HK-2 (cell line): ENCODE data around the gene NBAS.
"Not testable (repeated sequence)": the region's sequence is repeated elsewhere in the genome, so short reads cannot be mapped to it uniquely, and the experiment has no call there.

Source experiments
- DNase-seq: peaks from one replicate; pipeline ENCODE4 v3.0.0-alpha.2; 2018; ENCODE audit not compliant: unreplicated experiment

Gene NBAS

DNA sequence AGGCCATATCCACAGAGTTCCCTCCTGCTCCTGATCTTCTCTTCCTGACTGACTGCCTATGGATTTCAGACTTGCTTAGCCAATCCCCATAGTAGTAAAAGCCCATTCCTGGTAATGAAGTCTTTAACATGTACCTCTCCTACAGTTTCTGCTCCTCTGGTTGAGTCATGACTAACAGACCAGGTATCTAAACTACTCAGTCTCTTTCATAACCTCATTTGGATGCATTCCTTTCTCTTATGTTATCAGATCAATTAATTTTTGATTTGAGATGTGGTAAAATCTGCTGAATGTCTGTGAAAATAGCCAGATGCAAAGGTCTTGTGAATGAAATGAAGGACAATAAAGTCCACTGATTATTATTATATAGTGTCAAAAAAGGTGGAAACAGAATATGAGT, 198.0 kb downstream of the NBAS start:
- DNase-seq, result no peak

- DNase-seq, result no peak
Measured at GRCh38 chr2:15359716-15360531, 201.2 kb downstream of the NBAS start.

GRCh38 chr2:15357922-15358321, 203.2 kb downstream of the NBAS start:
- no peak for DNase-seq

GRCh38 chr2:15357186-15357585, 203.9 kb downstream of the NBAS start:
- no peak for DNase-seq

DNA sequence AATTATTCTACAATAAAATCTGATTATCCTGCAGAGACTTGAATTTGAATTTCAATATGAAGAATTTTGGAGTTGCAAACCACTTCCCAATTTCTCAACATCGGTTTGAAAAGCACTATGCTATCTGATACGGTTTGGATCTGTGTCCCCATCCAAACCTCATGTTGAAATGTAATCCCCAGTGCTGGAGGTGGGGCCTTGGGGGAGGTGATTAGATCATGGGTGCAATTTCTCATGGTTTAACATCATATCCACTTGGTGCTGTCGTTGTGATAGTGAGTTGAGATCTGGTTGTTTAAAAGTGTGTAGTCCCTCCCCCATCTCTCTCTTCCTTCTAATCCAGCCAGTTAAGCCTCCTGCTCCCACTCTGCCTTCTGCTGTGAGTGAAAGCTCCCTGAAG, 205.7 kb downstream of the NBAS start:
- no peak for DNase-seq

GRCh38 chr2:15354596-15355366, 206.4 kb downstream of the NBAS start:
- no peak for DNase-seq

GRCh38 chr2:15352363-15352762, 208.8 kb downstream of the NBAS start:
- DNase-seq, result no peak

DNA sequence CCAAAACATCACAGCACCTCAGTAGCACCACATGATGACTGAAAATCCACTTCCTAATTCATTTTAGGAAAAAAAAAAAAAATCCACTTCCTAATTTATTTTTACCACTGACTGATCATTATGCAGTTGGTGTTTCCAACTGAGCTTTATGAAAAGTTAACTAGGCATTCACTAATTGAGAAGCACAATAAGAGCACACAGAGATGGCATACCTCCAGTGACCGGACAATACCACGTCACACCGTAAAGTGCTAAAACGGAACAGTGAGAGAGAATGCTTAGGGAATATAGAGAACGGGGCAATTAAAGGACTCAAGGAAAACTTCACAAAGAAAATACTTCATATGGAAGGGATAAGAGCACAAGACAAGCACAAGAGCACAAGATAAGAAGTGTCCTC, 212.5 kb downstream of the NBAS start:
- DNase-seq, result no peak

GRCh38 chr2:15348045-15348444, 213.1 kb downstream of the NBAS start:
- no peak for DNase-seq

GRCh38 chr2:15346624-15347023, 214.5 kb downstream of the NBAS start:
- DNase-seq, result no peak

DNA sequence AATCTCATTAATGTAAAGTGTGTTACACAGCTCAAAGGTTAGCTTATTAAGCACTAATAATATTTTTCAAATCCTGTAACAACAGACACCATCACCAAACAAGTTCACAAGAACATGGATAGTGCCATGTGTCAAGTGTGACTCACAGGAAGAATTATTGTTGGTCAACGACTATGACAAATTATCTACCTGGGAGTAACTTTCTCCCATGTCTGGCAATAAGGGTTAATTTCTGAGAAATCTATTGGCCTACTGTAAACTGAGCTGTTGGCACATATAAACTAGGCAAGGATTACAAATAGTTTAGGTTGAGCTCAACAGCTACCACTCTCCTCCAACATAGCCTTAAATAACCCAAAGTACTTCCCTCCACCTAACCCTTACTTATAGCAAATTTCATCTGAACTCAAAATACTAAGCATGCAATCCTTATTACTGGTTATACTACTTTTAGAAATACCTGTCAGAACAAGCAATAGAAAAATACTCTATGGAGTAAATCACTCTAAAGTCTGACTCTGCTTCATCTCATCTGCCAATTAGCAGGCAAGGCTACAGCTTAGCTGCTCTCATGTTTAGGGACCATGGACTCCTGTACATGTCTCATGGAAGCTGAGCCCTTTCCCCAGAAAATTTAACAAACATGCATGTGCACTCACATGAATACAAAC, 223.0 kb downstream of the NBAS start:
- DNase-seq, result no peak

GRCh38 chr2:15334644-15335326, 226.3 kb downstream of the NBAS start:
- DNase-seq, result no peak

GRCh38 chr2:15331787-15332186, 229.3 kb downstream of the NBAS start:
- DNase-seq, result no peak

GRCh38 chr2:15325296-15325695, 235.8 kb downstream of the NBAS start:
- DNase-seq, result no peak

- no peak for DNase-seq
Measured at GRCh38 chr2:15323227-15323626, 237.9 kb downstream of the NBAS start.

DNA sequence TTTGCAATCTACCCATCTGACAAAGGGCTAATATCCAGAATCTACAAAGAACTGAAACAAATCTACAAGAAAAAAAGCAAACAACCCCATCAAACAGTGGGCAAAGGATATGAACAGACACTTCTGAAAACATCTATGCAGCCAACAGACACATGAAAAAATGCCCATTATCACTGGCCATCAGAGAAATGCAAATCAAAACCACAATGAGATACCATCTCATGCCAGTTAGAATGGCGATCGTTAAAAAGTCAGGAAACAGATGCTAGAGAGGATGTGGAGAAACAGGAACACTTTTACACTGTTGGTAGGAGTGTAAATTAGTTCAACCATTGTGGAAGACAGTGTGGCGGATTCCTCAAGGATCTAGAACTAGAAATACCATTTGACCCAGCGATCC, 239.7 kb downstream of the NBAS start:
- DNase-seq, result not testable (repeated sequence)

- DNase-seq, result no peak
Measured at GRCh38 chr2:15316370-15316814, 244.7 kb downstream of the NBAS start.

- DNase-seq, result no peak
Measured at GRCh38 chr2:15315411-15315810, 245.7 kb downstream of the NBAS start.

GRCh38 chr2:15313657-15314056, 247.5 kb downstream of the NBAS start:
- no peak for DNase-seq

DNA sequence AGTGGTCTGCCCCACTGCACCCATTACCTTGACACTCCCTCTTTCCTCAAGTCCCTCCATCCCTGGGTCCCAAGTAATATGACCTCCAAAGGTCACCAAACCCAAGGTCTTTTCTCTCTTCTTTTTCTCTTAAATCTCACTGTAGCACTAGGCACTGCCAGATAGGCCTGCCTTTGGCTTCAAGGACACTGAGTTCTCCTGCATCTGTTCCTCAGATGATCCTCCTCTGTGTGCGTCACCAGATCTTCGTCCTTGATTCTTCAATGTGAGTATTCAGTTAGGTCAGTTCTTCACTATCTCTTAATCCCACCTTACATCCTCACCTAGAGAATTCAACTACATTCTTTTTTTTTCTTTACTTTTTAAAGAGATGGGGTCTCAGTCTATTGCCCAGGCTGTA, 249.2 kb downstream of the NBAS start:
- no peak for DNase-seq

DNA sequence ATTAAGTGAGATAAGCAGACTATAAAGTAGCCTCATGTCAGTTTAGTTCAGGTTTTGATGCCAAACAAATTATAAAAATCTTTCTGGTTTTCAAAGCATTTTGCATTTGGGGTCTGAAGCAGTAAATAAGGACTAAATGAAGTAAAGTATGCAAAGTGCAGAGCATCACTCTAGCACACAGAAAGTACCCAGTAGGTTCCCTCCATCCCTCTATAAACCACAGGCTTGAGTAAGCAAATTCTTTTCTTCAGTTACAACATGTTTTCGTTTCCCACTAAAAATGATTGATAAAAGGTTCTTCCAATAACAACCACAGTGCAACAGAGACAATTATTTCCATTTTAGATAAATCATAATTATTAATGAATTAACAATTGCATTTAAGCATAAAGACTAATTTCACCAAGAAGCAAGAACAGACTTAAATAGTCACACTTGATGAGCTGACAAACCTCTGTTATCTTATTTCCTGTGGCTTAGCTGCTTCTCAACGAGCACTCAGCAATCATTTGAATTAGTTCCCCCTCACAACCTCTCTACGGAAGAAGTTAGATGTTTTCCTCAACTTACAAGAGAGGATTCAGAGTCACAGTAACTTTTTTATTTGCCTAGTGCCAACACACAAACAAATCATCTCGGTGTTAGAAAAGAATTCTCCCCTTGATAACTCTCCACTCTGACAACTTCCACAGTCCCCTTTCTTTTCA, 249.8 kb downstream of the NBAS start:
- no peak for DNase-seq
